ENCODE results near the gene CFAP57. TPM values are rescaled to one million over a fixed set of nuclear protein-coding genes. Genes with fewer than 3 reads are reported as not detected.

CFAP57 gene
- total and polyA plus RNA-seq, 2 experiments from 2014 or later = 0.10 to 0.46 TPM

DNA sequence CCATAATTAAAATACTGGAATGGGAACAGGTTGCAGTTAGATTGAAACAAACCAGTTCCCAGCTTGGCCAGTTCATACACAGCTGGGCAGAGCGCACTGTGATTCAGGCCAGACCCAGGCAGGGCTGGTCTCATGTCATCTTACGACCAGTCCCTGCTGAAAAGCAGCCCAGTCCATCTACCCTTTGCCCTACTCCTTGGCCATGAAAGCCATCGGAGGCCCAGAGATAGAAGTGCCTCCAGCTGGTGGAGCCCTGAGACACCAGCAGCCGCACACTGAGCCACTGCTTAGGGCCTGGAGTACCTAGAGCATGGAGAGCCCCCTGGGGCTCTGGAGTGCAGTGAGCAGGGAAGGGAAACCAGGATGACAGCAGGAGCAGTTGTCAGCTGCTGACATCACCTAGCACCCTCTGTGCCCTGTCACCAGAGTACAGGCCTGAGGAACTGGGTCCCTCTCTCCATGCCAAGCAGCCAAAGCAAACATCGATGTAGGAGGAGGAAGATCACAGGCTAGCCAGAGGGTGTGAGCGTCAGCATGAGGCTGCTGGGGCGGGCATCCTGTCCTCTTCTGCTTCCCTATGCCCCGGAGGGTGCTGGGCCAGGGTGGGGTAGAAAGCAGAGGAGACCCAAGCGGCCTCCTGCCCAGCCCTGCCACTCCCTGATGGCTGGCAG is 63.5 kb downstream of the CFAP57 start:
- Histone ChIP-seq H3K27ac (no peak overlapping the region), H3K4me2 (no peak overlapping the region), H4K20me1 (ENCODE audit: insufficient read depth, poor library complexity, severe bottlenecking) (no peaks in the 10 kb centered on the region), H3K27me3 (no peaks in the 10 kb centered on the region), H3K4me1 (ENCODE audit: insufficient read depth) (peaks cover 6% of the 10 kb centered on the region), H3K4me3 (no peak overlapping the region), H3K9me2 (replicated peaks; ENCODE audit: insufficient read depth) (no peaks in the 10 kb centered on the region), H3K79me2 (no peaks in the 10 kb centered on the region), H2AFZ (no peak overlapping the region), H3K9me3 (ENCODE audit: low read depth) (no peaks in the 10 kb centered on the region), H3K36me3 (replicated peaks; ENCODE audit: insufficient read depth, low read depth) (no peaks in the 10 kb centered on the region)
- WGBS (ENCODE audit: low lambda C conversion rate, missing lambda C conversion rate) = 83% methylated on average over 9 of the region's 9 CpGs
- DNase-seq (ENCODE audit: low spot score) = no peak
- no peak for TF ChIP-seq EZH2 (IDR thresholded peaks at IDR 0.05; ENCODE audit: borderline replicate concordance)
- TF ChIP-seq, protein P1, sequence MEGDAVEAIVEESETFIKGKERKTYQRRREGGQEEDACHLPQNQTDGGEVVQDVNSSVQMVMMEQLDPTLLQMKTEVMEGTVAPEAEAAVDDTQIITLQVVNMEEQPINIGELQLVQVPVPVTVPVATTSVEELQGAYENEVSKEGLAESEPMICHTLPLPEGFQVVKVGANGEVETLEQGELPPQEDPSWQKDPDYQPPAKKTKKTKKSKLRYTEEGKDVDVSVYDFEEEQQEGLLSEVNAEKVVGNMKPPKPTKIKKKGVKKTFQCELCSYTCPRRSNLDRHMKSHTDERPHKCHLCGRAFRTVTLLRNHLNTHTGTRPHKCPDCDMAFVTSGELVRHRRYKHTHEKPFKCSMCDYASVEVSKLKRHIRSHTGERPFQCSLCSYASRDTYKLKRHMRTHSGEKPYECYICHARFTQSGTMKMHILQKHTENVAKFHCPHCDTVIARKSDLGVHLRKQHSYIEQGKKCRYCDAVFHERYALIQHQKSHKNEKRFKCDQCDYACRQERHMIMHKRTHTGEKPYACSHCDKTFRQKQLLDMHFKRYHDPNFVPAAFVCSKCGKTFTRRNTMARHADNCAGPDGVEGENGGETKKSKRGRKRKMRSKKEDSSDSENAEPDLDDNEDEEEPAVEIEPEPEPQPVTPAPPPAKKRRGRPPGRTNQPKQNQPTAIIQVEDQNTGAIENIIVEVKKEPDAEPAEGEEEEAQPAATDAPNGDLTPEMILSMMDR (IDR thresholded peaks at IDR 0.05; ENCODE audit: poor library complexity) = no peak
- no peak for TF ChIP-seq EZH2phosphoT487 (IDR thresholded peaks at IDR 0.05; ENCODE audit: low read depth, severe bottlenecking, unreplicated experiment)

DNA sequence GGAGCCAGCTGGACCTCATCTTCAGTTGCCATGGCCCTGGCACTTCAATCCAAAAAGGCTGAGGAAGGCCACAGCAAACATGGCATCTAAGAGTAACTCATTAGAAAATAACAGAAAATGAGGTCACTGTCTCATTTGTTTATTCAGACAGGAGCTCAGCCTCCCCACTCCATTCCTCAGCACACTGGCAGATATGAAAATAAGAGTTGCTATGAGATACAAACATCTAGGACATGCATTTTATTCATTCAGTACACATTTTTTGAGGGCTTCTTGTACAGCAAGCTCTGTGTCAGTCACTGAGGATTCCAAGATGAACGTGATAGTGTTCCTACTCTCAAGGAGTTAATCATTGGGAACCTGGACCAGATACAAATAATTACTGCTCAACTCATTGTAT is 65.0 kb downstream of the CFAP57 start:
- no peak overlapping the region for H3K4me3 ChIP-seq
- H3K9me3 ChIP-seq (ENCODE audit: low read depth) = no peaks in the 10 kb centered on the region
- H3K27me3 ChIP-seq = no peaks in the 10 kb centered on the region
- H2AFZ ChIP-seq = no peak overlapping the region
- H3K27ac ChIP-seq = no peak overlapping the region
- no peak for DNase-seq (ENCODE audit: low spot score)
- no peaks in the 10 kb centered on the region for H4K20me1 ChIP-seq (ENCODE audit: insufficient read depth, poor library complexity, severe bottlenecking)
- WGBS (ENCODE audit: low lambda C conversion rate, missing lambda C conversion rate) = 79% methylated on average over 1 of the region's 1 CpG
- H3K79me2 ChIP-seq = no peaks in the 10 kb centered on the region
- TF ChIP-seq EZH2phosphoT487 (IDR thresholded peaks at IDR 0.05; ENCODE audit: low read depth, severe bottlenecking, unreplicated experiment) (no peak), EZH2 (IDR thresholded peaks at IDR 0.05; ENCODE audit: borderline replicate concordance) (no peak)
- TF ChIP-seq, protein P1 (IDR thresholded peaks at IDR 0.05; ENCODE audit: poor library complexity) = no peak
- no peaks in the 10 kb centered on the region for H3K4me1 ChIP-seq (ENCODE audit: insufficient read depth)
- H3K9me2 ChIP-seq (replicated peaks; ENCODE audit: insufficient read depth) = no peaks in the 10 kb centered on the region
- H3K36me3 ChIP-seq (replicated peaks; ENCODE audit: insufficient read depth, low read depth) = no peaks in the 10 kb centered on the region
- H3K4me2 ChIP-seq = no peak overlapping the region

DNA sequence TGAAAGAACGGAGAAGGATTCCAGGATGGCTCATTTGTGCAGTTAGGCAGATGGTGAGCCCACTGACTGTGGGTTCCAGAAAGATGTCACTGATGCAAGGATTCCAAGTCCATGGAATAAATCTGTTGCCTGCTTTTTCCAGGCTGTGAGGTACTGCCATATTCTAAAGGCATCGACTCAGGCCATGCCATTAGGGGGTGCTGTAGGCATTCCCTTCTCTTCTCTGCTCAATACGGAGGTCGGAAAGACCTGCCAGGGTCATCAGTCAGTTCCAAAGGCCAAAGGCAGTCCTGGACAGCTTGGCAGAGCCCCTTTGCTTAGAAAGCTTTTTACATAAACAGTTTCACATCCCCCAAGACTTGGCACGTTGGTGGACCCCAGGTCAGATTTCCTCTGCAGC is 66.0 kb downstream of the CFAP57 start:
- no peaks in the 10 kb centered on the region for H4K20me1 ChIP-seq (ENCODE audit: insufficient read depth, poor library complexity, severe bottlenecking)
- no peak overlapping the region for H2AFZ ChIP-seq
- no peaks in the 10 kb centered on the region for H3K27me3 ChIP-seq
- TF ChIP-seq, protein P1 (IDR thresholded peaks at IDR 0.05; ENCODE audit: poor library complexity) = peak; percentile 70
- no peak for TF ChIP-seq EZH2phosphoT487 (IDR thresholded peaks at IDR 0.05; ENCODE audit: low read depth, severe bottlenecking, unreplicated experiment)
- no peaks in the 10 kb centered on the region for H3K79me2 ChIP-seq
- no peaks in the 10 kb centered on the region for H3K9me2 ChIP-seq (replicated peaks; ENCODE audit: insufficient read depth)
- no peaks in the 10 kb centered on the region for H3K36me3 ChIP-seq (replicated peaks; ENCODE audit: insufficient read depth, low read depth)
- DNase-seq (ENCODE audit: low spot score) = peak; percentile 82
- no peak overlapping the region for H3K27ac ChIP-seq
- no peaks in the 10 kb centered on the region for H3K9me3 ChIP-seq (ENCODE audit: low read depth)
- H3K4me2 ChIP-seq = no peak overlapping the region
- WGBS (ENCODE audit: low lambda C conversion rate, missing lambda C conversion rate) = 2% methylated on average over 5 of the region's 5 CpGs
- no peaks in the 10 kb centered on the region for H3K4me1 ChIP-seq (ENCODE audit: insufficient read depth)
- H3K4me3 ChIP-seq = no peak overlapping the region
